GM19463 (cell line): Measurements from ENCODE around the gene KRTAP5-6.

ENCODE experiments used
- ATAC-seq: cut with Tn5 transposase; IDR thresholded peaks from one replicate; pipeline ENCODE4 v1.9.1; 2021; ENCODE audit warnings: mild to moderate bottlenecking, moderate library complexity; ENCODE audit not compliant: unreplicated experiment

The KRTAP5-6 gene, protein sequence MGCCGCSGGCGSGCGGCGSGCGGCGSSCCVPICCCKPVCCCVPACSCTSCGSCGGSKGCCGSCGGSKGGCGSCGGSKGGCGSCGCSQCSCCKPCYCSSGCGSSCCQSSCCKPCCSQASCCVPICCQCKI

DNA sequence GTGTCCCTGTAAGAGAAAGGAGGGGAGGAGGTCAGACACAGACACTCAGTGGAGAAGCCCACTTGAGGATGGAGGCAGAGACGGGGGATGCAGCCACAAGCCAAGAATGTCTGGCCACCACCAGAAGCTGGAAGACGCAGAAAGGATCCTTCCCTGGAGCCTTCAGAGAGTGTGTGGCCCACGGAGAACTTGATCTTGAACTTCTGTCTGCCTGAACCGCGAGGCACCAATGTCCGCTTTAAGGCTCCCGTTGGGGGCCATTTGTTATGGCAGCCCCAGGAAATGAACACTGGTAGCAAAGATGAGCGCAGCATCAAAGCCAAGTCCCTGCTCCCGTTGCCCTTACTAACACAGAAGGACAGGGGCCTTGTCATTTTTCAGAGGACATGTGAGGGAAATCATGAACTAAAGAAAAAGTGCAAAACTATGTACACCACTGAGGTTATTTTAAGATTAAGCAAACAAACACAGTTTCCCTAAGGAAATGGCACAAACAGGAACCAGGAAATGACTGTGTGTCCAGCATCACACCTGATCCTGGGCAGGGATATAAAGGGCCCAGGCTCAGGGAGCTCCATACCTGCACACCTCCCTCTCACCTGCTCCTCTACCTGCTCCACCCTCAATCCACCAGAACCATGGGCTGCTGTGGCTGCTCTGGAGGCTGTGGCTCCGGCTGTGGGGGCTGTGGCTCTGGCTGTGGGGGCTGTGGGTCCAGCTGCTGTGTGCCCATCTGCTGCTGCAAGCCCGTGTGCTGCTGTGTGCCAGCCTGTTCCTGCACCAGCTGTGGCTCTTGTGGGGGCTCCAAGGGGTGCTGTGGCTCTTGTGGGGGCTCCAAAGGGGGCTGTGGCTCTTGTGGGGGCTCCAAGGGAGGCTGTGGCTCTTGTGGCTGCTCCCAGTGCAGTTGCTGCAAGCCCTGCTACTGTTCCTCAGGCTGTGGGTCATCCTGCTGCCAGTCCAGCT, at the start of gene KRTAP5-6:
Gene KRTAP5-6 (plus strand): TSS at position 588 of the 963 bp plus-strand sequence. CDS start 51 bp downstream, at position 639.
- no peak for ATAC-seq

DNA sequence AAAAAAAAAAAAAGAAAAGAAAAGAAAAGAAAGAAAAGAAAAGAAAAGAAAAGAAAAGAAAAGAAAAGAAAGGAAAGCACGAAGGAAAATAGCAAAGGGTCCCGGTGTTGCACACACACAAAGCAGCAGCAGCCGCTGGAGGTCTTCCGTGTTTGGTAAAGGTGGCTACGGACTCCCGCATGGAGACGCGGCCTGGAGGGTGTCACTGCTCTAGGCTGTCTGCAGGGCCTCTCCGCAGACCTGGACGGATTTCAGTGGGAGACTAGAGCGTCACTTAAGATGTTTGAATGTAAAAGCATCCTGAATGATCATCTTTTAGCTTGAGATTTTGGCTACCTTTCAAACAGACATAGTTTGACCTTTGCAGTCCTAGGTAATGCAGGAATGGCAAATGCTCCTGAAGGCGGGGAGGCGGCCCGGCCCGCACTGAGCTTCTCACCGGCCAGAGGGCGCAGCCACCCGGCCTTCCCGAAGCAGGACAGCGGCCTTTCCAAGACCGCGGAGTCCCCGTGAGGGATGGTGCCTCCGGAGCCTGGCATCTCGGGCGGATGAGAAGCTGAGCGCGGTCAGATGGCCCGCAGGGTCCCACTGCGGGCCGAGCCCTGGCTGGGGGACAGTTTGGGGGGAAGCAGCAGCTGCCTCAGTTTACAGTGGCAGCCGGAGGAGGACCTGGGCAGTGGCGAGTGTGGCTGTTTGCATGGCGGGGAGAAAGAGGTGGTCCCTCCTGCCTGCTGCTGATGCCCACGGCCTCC, 48.9 kb upstream of the KRTAP5-6 start:
- ATAC-seq, result no peak

DNA sequence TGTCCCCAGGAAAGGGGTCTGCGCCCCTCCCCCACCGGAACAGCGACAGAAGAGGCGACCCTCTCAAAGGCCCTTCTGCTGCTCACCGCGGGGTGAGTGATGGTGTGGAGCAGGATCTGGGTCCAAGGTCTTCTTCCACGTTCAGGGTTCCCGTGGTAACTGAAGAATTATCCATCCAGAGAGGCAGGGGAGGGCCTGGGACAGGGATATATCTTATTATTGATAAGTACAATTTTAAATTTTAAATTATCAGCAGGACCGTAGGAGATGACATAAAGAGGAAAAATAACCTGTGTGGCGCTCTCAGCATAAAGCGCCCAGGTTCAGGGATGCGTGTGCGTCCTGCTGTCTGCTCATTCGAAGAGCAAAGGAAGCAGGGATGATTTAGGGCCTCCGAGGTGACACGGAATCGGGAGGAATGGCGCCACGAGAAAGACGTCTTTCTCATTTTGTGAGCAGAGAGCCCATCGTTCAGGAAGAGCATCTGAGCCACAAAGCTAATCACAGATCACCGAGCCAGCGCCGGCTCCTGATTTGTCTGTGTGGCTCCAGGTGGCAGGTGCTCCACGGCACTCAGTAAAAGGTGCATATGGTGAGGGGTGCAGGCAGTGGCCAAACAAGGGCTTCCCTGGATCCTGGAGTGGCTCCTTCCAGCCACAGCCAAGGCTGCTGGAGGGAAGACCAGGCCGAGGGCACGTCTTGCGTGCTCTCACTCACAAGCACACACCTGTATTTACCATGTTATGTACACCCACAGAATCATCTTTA, 48.2 kb upstream of the KRTAP5-6 start:
- no peak for ATAC-seq

DNA sequence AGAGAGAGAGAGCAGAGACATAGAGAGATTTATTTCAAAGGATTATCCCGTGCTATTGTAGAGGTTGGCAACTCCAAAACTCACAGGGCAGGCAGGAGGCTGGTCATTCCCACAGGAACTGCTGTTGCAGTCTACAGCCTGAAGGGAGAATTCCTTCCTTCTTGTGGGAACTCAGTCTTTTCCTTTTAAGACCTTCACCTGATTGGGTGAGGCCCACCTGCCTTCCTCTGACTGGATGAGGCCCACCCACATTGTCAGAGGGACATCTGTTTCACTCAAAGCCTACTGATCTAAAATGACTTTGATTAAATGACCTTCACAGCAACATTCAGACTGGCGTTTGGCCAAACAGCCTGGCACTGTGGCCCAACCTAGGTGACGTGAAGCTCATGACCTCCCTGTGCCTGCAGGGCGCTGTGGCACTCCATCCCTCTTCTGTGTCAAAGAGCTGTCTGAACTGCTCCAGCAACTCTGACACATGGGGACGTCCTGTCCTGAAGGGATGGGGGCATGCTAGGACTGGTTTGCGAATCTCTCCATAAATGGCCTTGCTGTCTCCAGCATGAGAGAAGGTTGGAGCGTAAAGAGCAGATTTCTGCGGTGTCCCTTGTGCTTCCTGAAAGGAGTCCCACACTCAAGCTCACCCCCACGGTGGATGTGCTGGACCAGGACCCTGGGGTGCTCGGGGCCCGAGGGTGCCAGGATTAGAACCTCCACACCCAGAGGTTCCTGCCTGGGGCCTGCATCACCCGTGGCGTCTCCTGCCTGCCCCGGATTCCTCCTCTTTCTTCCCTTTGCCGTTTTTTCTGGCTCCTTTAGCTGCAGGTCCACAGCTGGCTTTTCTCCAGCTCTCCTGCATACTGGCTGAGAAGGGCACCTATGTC, 46.7 kb upstream of the KRTAP5-6 start:
- no peak for ATAC-seq

DNA sequence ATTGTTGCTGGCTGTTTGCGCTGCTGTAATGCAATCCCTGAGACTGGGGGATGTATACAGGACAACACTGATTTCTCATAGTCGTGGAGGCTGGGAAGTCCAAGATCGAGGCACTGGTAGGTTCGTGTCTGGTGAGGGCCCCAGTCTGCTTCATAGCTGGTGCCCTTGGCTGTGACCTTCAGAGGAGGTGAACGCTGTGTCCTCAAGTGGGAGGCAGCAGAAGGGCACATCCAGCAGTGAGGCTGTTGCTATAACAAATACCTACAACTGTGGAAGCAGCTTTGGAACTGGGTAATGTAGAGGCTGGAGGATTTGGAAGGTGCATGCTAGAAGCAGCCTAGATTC, 46.1 kb upstream of the KRTAP5-6 start:
- ATAC-seq, result no peak

DNA sequence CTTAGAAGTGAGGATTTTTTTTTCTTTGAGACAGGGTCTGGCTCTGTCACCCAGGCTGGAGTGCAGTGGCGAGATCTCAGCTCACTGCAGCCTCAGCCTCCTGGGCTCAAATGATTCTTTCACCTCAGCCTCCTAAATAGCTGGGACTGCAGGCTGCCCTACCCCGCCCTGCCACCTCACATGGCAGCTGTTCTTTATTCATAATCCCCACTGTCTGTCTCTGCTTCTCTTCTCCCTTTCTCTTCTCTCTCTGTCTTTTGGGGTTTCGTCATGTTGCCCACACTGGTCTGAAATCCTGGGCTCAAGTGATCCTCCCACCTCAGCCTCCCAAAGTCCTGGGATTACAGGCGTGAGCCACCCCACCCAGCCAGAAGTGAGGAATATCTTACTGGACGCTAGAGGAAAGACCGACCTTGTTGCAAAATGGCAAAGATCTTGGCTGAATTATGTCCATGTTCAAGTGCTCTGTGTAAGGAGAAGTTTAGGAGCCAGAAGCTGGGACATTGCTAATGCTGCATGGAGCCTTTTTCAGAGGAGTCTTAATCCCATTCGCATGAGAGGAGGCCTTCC, 45.5 kb upstream of the KRTAP5-6 start:
- ATAC-seq, result no peak

DNA sequence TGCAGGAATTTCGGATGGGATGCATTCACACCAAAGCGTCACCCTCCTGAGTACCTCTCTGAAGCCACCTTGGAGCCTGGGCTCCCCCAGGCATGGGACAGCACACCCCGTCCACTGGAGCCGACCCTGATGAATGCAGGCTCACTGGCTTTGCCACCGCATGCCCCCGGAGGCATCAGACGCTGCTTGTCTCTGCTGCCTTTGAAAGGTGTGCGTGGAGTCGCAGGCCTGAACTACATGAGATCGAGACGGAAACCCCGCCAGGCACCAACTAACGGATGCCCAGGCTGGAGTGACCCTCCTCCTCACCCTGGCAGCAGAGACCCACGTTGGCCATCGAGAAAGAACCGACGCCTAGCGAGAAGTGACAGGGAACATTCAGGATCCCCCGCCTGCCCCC, 45.0 kb upstream of the KRTAP5-6 start:
- ATAC-seq, result no peak

DNA sequence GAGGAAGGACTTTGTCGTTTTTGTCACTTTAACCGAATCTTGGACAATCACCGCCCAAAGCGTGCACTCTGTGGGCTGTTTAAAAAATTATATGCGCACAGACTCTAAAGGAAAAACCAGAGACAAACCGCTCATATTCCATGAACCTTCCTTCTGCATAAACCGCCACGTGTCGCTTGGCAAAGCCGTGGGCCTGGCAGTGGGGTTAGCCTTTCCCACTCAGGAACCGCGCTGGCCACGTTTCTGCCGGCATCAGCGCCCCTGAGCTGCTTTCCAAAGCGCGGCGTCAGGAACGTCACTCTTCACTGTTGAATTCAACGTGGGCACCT, 44.6 kb upstream of the KRTAP5-6 start:
- no peak for ATAC-seq

DNA sequence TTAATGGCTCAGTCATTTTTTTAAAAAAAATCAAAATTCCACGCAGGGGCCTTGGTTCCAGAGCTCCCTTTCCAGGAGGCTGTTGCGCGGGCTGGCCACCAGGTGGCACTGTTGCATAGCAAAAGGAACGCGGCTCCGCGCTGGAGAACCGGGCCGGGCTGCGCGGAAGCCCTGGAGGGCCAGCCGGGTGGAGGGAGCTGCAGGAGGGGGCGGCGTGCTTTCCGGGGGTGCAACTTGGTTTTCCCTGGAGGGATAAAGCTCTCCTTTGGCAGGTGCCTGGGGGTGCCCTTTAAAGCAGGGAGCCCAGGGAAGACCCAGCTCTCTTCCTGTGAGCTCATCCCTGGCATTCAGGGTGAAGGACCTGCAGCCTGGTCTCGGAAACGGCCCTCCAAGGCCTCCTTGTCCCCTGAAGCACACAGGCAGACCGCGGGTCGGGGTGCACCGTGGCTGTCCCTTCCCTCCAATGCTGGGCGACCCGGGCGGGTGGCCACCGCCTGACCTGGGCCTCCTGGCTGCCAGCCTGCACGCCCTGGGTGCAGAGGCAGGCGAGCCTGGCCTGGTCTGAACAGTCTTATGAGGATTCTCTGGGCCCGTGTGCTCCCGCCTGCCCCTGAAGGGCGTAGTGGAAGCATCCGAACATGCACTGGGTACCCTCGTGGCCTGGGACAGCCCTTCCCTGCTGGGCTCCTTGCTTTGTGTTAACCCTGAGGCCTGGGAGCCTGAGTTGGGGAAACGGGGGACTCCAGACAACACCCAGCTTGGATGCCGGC, 44.0 kb upstream of the KRTAP5-6 start:
- ATAC-seq, result no peak

DNA sequence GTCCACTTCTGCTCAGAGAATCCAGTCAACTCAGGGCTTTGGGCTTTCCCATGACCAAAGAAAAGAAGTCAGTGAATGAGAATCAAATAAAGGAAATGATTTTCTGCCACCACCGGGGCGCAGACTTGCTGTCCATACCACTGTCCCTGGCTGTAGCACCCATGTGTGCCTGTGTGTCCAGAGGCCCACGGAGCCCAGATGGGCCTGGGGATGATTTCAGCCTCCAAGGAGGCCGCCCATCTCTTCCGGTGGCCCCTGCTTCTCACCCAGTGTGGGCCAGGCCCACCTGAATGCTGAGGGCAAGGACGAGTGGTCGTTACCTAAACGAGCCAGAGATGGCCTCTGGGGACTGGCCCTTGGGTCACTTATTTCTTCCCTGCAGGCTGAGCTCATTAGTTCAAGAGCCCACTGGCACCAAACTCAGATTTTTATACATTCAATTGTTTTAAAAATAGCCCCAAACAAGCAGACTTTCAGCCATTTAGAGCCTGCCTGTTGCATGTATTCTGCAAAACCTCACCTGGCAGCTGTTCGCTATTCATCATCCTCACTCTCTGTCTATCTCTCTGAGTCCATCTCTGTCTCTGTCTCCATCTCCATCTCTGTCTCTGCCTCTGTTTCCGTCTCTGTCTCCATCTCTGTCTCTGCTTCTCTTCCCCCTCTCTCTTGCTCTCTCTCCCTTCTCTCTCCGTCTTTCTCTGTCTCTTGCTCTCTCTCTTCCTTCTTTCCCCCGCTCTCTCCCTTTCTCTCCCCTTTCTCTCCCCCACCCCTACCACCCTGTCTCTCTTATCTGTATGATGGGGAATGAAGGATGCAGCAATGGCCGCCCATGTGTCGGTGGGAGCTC, 43.2 kb upstream of the KRTAP5-6 start:
- ATAC-seq, result no peak

DNA sequence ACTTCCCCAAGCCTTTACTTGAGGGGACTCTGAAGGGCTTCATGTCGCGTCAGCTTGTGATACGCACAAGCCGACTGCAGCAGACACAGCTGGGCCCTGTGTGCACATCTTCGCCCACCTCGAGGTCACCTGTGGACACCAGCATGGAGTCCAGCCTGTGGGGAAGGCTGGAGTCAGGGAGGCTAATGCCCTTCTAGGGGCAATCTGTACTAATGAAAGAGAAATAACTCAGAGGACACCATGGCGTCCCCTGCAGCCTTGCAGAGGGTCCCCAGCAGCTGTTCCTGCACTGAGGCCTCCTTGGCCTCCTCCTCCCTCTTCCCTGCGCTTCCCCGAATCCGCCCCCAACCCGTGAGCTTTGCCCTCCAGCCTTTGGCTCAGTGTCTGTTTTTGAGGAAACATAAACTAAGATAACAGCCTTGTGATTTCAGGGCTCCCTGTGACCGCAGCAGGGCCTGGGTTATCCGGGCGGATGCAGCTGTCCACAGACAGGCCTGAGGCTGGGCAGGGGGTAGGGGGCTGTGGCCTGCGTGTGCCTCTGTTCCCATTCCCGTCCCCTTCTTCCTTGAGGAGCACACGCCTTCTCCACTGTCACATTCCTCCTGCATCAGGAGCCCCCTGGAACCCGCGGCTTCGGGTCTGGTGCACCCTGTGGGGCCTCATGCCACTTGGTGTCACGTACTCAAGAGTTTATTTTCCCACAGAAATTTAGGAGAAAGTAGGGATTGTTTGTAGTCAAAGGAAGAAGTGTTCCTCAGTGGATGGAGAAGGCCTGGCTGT, 42.4 kb upstream of the KRTAP5-6 start:
- no peak for ATAC-seq

DNA sequence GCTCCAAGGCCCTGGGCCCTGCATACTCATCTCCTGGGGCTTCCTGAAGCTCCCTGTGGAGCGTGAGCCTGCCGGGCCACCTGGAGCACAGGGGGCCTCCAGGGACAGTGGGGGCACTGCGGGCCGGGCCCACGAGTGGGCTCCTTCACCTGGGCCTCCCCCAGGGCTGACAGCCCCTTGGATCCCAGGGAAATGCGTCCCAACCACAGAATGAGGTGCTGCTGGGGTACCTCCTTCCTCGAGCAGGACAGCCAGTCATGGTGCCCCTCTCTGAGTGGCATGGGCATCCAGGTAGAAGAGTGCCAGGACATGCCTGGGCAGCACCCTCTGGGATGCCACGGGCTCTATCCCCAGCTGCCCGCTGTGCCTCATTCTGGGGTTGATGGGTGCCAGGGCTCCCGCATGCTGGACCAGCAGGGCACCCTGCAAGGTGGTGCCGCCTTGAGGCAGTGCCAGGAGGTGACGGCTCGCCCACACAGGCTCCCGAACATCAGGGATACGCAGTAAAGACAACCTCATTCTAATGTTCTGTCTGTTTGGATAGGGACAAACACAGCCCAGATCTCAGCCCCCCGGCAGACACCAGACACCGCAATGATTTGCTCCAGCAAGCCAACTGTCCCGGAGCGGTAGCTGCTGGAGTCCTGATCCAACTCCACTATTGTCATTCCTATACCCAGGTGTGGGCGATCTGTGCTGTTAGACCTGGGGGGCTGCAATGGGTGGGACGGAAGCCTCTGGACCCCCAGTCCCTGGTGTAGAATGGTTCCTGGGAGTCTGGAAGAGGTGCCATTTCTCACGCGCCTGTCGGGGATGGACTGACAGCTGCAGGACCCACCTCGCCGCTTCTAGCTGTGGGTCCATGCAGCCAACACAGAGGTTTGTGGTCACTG, 41.6 kb upstream of the KRTAP5-6 start:
- ATAC-seq, result no peak

DNA sequence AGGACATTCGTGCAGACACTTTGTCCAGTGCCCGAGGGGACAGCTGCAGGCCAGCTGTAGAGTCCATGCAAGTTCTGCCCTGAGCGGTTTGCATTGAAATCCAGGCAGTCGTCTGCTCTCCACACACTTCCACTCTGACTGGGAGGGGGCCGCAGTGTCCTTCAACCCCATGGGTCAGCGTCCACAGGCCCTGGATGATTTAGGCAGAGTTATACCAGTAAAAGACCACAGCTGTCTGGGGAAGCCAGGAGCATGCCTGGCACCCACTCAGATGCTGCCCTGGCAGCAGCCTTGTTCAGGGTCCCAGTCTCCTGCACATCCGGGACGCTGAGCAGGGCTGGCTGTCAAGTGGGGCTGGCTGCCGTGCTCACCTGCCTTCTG, 40.9 kb upstream of the KRTAP5-6 start:
- no peak for ATAC-seq

DNA sequence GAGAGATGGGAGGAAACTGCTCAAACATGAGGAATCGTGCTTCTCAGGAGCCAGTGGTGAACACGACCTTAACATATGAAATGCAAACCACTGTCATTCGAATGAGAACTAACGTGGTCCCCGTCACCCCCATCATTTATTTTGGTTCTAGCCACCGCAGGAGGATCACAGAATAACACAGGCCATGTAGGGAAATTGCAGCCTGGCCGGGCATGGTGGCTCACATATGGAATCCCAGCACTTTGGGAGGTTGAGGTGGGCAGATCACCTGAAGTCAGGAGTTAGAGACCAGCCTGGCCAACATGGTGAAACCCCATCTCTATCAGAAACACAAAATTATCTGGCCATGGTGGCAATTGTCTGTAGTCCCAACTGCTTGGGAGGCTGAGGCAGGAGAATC, 40.3 kb upstream of the KRTAP5-6 start:
- no peak for ATAC-seq

DNA sequence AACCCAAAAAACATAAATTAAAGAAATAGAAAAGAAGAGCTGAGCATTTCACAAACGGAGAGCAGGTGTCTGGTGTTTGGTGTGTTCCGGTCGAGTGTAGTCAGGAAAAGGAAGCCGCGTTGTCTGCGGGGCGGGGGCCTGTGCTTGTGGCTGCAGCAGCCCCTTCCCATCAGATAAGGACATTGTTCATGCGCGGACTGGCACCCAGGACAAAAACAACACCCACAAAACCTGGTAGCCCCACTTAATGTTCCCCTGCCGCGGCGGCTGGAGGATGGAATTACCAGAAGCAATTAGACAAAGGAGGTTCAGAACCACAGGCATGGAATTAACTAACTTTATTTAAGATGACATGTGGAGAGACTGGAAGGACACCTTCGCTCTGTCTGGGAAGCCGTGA, 37.5 kb upstream of the KRTAP5-6 start:
- no peak for ATAC-seq

DNA sequence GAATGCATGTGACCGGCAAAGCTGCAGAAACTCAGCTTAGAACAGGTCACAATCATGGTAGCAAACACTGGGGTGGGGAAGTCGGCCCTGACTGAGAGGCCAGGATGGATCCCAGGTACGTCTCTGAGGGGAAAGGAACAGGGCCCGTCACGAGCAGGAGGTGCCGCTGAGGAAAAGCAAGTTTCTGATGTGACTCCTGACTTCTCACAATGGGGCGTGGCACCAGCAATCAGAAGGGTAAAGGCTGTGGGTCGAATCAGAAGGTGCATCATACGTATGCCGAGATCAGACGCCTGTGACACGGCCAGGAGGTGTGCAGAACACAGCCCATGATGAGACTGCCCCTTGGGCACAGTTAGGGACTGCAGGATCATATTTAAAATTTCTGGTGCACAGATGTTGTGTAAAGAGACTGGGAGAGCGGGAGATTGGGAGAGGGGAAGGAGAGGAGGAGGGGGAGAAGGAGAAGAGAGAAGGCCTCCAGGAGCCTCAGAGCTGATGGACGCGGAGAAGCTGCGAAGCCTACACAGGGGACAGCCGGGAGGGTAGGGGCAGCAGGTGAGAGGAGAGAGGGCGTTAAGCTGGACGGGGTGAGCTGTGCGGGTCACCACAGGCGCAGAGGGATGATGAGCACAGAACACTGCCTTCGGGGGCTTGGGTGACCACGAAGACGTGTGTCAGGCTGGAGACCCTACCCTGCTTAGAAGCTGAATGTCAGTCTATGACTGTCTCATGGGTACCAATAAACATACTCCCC, 36.7 kb upstream of the KRTAP5-6 start:
- ATAC-seq, result no peak
